ENCODE data around the gene H2BK1. TPM values are rescaled to one million over a fixed set of nuclear protein-coding genes. Genes with fewer than 3 reads are reported as not detected.

H2BK1 gene
- total RNA-seq, 2 donors from 2014 or later, result not detected

- DNase-seq (no peak), ATAC-seq (no peak)
- Histone ChIP-seq H3K4me3 (no peak overlapping the region), H3K36me3 (replicated peaks in 1 of 2; ENCODE audit: insufficient read depth in 1 of 2, low read depth in 2 of 2) (no peaks in the 10 kb centered on the region), H3K9me3 (no peaks in the 10 kb centered on the region), H3K27ac (no peak overlapping the region), H3K27me3 (no peaks in the 10 kb centered on the region), H3K4me1 (no peaks in the 10 kb centered on the region)
- WGBS, 2 donors, result 56 to 76% methylated on average over 7 to 8 of the region's 8 CpGs
- TF ChIP-seq POLR2A (IDR thresholded peaks at IDR 0.05) (no peak), CTCF (IDR thresholded peaks at IDR 0.05) (no peak)
- intact Hi-C loops (cut with DNase I), result no loop called here
Measured at GRCh38 chr7:151179287-151179860, 30.9 kb downstream of the H2BK1 start.

GRCh38 chr7:151178831-151179230 lies 31.5 kb downstream of the H2BK1 start:
- Histone ChIP-seq H3K27ac (no peak overlapping the region), H3K9me3 (no peaks in the 10 kb centered on the region), H3K4me1 (no peaks in the 10 kb centered on the region), H3K36me3 (replicated peaks in 1 of 2; ENCODE audit: insufficient read depth in 1 of 2, low read depth in 2 of 2) (no peaks in the 10 kb centered on the region), H3K27me3 (peaks cover 0 to 4% of the 10 kb centered on the region in 2 donors), H3K4me3 (no peak overlapping the region)
- intact Hi-C loops (cut with DNase I), result no loop called here
- WGBS, 2 donors, result 47 to 64% methylated on average over 2 of the region's 2 CpGs
- ATAC-seq (no peak), DNase-seq (no peak)
- TF ChIP-seq POLR2A (IDR thresholded peaks at IDR 0.05), result no peak
- TF ChIP-seq CTCF (IDR thresholded peaks at IDR 0.05), result no peak

- Histone ChIP-seq H3K27ac (no peak overlapping the region), H3K27me3 (peaks cover 0 to 10% of the 10 kb centered on the region in 2 donors), H3K9me3 (no peaks in the 10 kb centered on the region), H3K4me1 (no peaks in the 10 kb centered on the region), H3K4me3 (no peak overlapping the region), H3K36me3 (replicated peaks in 1 of 2; ENCODE audit: insufficient read depth in 1 of 2, low read depth in 2 of 2) (no peaks in the 10 kb centered on the region)
- ATAC-seq, result no peak
- WGBS, 2 donors, result 79 to 83% methylated on average over 6 to 9 of the region's 9 CpGs
- intact Hi-C loops (cut with DNase I), result no loop called here
- TF ChIP-seq POLR2A (IDR thresholded peaks at IDR 0.05) (no peak), CTCF (IDR thresholded peaks at IDR 0.05) (no peak)
- DNase-seq, result no peak
Measured at GRCh38 chr7:151178236-151178635, 32.1 kb downstream of the H2BK1 start.

- intact Hi-C loops (cut with DNase I), result no loop called here
- peaks cover 0 to 11% of the 10 kb centered on the region in 2 donors for H3K27me3 ChIP-seq
- no peak overlapping the region for H3K4me3 ChIP-seq
- no peaks in the 10 kb centered on the region for H3K36me3 ChIP-seq (replicated peaks in 1 of 2; ENCODE audit: insufficient read depth in 1 of 2, low read depth in 2 of 2)
- H3K9me3 ChIP-seq, result no peaks in the 10 kb centered on the region
- ATAC-seq (no peak), DNase-seq (no peak)
- H3K27ac ChIP-seq, result no peak overlapping the region
- TF ChIP-seq CTCF (IDR thresholded peaks at IDR 0.05), result no peak
- H3K4me1 ChIP-seq, result no peaks in the 10 kb centered on the region
- WGBS, 2 donors, result 64 to 90% methylated on average over 1 of the region's 1 CpG
Measured at GRCh38 chr7:151177310-151177709, 33.0 kb downstream of the H2BK1 start.

- DNase-seq (no peak), ATAC-seq (no peak)
- 71 to 85% methylated on average over 9 of the region's 9 CpGs for WGBS, 2 donors
- Histone ChIP-seq H3K9me3 (no peaks in the 10 kb centered on the region), H3K27me3 (peaks cover 0 to 11% of the 10 kb centered on the region in 2 donors), H3K27ac (no peak overlapping the region), H3K4me3 (no peak overlapping the region), H3K4me1 (no peaks in the 10 kb centered on the region), H3K36me3 (replicated peaks in 1 of 2; ENCODE audit: insufficient read depth in 1 of 2, low read depth in 2 of 2) (no peaks in the 10 kb centered on the region)
- TF ChIP-seq CTCF (IDR thresholded peaks at IDR 0.05) (no peak), POLR2A (IDR thresholded peaks at IDR 0.05) (no peak)
- intact Hi-C loops (cut with DNase I), result no loop called here
Measured at GRCh38 chr7:151176401-151176800, 33.9 kb downstream of the H2BK1 start.

Measured in body of pancreas (tissue), 4 donors.